Embryonic facial prominence (tissue), 1 donor: ENCODE data around the gene TMEM198.

Experiments
- DNase-seq: peaks from one replicate; pipeline ENCODE4 v3.0.0-alpha.2; 2016; ENCODE audit errors: extremely low spot score

TMEM198 gene

DNA sequence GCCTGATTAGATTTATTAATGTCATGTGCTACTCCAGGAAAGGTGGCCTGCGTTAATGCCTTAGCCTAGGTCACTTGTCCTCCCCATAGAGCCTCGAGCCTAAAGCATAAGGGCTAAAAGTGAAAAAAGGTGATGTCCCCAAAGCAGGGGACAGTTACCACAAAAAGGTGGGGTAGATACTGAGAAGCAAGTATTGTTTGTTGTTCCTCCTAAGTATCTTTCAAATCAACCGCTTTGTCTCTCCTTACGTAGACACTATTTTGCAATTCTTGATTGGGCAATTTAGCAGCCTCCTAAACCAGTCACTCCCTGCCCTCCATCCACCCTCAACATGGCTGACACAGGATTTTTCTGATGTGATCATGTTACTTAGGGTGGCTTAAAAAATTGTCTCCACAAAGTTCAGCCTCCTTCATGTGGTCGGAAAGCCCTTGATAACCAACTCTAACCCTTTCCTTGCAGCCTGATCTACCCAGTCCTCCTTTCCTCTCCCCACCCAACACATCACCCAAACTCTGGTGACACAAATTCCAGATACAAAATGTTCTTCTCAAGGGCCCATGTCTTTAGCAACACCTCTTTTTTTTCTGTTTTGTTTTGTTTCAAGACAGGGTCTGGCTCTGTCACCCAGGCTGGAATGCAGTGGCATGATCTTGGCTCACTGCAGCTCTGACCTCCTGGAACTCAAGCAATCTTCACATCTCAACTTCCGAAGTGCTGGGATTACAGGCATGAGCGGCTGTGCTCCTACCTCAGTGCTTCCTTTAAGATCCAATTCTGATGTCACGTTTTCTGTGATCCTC is 35.2 kb downstream of the TMEM198 start:
- DNase-seq: no peak

DNA sequence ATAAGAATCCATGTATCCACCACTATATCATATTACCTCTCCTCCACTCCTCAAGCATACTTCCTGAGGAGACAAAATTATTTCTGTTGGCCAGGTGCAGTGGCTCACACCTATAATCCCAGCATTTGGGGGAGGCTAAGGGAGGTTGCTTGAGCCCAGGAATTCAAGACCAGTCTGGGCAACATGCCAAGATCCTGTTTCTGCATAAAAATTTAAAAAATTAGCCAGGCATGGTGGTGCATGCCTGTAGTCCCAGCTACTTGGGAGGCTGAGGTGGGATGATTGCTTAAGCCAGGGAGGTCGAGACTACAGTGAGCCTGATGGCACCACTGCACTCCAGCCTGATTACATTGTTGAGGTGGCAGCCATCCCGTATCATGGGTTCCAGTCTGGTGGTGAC is 37.5 kb downstream of the TMEM198 start:
- no peak for DNase-seq

DNA sequence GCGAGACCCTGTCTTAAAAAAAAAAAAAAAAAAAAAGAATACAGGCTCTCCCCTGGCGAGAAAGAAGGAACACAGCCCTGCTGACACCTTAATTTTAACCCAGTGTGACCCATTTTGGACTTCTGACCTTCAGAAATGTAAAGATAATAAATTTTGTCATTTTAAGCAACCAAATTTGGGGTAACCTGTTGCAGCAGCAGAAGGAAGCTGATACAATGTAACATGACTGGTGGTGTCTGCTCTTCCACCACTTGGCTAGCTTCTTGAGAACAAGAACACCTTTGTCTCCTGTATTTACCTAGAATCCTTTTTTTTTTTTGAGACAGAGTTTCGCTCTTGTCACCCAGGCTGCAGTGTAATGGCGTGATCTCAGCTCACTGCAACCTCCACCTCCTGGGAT is 47.3 kb downstream of the TMEM198 start:
- DNase-seq: no peak

DNA sequence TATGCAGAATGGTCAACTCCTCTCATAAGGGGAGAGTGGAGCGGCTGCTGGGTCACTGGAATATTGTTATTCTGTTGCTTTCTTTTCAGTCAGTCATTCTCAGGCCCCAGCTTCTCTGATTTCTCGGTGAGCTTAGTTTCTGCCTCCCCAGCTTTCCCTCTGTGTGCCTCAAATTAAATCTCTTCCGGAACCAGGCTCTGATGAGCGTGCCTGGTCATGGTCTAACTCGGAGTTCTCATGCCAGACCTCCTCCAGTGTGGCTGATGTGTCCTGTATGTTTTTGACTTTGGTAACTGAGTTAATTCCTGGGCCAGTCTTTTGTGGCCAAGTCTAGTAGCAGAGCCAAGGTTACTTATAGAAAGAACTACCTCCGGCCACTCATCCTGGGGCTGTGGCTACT is 48.9 kb downstream of the TMEM198 start:
- peak; percentile 58 for DNase-seq

DNA sequence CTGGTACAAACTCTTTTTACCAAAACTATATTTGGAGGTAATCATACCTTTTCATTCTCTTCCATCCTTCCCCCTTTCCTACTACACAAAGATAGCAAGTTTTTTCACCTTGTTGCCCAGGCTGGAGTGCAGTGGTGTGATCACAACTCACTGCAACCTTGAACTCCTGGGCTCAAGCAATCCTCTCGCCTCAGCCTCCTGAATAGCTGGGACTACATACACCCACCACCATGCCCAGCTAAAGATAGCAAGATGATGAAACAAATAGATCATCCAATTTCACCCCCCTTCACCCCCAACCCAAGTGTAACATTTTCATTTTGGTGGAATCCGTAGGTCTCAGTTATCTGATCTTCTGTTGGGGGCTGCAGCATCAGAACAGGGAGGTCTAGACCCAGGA is 49.3 kb downstream of the TMEM198 start:
- DNase-seq: no peak

DNA sequence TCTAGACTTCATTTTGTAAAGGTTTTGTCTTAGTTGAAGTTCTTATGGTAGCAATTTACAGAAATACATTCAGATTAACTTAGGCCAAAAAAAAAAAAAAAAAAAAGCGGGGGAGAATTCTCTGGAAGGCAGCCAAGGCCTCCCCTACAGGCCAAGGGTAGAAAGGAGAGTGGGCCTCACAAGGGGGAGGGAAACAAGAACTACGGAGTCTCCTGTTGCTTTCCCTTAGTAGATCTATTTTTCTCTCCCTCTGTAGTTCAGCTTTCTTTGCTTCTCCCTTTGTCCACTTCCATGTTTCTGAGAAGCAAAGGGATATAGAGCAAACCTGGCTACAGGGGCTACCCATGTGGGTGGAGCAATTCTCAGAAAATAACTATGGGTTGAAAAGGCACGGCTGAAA is 51.4 kb downstream of the TMEM198 start:
- peak; percentile 74 for DNase-seq

DNA sequence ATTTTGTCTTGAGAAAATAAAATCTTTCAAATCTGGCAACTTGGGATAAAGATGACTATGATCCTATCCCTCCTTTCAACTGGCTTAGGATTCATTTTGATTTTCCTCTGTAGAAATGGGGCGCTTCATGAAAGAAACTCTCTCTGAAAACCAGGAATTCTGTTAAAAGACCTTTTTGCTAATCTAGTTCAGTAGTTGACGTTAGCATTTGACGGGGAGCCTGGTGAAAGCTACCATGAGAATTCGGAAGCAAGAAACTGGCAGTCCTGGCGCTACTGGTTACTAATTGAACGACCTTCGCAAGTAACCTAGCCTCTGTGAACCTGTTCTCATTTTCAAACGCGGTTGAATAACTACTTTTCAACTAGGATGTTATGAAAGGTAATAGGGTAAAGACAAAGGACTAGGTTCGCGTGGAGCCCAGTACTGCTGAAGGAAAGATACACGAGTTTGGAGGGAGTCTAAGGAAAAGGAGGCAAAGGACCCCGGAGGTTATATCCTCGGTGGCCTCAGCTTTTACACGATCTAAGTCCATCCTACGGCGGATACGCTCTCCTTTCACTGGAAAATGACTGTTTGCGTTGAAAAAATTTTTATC is 53.2 kb downstream of the TMEM198 start:
- no peak for DNase-seq

DNA sequence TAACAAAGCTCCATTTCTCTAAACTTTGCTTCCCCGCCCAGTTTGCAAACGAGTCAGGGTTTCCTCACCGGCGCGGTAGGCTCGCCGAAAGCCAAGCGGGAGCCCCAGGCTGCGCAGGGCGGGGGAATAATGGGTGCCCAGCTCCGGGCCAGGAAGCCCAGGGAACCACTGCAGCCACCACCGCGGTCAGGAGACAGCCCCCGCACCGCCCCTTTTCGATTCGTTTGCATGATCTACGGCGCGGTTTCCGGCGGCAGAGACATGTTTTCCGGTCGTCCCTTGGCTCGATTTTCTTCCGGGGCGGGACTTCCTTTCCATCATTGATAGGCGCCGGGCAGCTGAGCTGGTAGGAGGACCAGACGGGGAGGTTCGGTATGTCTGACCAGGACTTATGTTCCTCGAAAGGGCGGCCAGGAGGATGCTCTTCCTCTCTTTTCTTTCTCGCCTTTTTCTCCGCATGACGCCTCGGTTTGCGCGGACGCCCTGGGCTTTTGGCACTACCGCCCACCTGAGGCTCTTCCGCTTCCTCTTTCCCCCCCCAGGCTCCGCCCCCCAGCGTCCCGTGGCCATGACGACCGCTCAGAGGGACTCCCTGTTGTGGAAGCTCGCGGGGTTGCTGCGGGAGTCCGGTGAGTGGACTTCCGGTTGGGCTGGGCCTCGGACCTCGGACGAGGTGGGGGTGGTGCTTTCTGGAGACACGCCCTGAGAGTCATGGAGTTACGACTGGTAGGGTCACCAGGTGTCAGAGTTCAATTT is 53.9 kb downstream of the TMEM198 start, which contains the start of gene STK11IP:
Gene STK11IP (plus strand): TSS at position 306 of the 756 bp plus-strand sequence. CDS start 263 bp downstream, at position 569.
- DNase-seq: peak; percentile 88

DNA sequence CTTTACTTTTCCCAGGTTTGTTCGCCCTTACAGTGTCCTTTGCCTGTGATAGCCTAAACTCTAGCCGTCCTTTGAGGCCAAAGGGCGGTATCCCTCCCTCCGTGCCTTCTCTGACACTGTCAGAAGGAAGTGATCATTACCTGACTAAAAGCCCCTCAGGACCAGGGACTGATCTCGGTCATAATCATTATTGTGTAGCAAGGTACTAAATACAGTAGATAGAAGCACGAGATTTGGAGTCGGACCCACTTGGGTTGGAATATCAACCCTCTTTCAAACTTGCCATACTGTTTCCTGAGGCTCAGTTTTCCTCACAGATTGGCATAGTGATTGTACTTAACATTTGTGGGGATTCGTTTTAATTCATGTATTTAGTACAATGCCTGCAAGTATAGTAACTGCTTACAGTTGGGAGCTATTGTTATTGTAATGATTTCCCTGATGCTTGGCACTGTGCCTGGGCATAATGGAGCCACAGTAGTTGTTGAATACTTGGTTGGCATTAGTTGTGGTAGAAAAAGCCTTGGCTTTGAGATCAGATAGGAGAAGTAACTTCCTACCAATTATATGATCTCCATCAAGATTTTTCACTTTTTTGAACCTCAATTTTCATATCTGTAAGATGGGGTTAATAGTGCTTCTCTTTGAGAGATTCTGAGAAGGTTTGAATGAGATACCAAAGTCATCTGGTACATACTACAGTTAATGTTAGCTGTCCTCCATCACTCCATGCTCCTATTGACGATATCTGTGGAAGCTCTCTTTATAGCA is 54.7 kb downstream of the TMEM198 start:
- no peak for DNase-seq
